Measurements from ENCODE around the gene NDUFA7. TPM values are rescaled to one million over a fixed set of nuclear protein-coding genes. Genes with fewer than 3 reads are reported as not detected.
"Not testable (repeated sequence)": the region's sequence is repeated elsewhere in the genome, so short reads cannot be mapped to it uniquely, and the experiment has no call there.

The NDUFA7 gene
- total and polyA plus RNA-seq, 4 donors, result 18.9 to 53.0 (median 26.7) TPM

- 82 to 85% methylated on average over 14 of the region's 14 CpGs for WGBS, 2 donors
- ATAC-seq (ENCODE audit: low FRiP score) (no peak), DNase-seq (no peak)
- Histone ChIP-seq H3K9me3 (ENCODE audit: control insufficient read depth, low read length) (no peaks in the 10 kb centered on the region), H3K4me3 (ENCODE audit: low read length in 2 of 2) (no peak overlapping the region), H3K4me1 (ENCODE audit: control insufficient read depth in 1 of 2, insufficient read depth in 2 of 2, low read length in 2 of 2) (no peaks in the 10 kb centered on the region), H3K27ac (ENCODE audit: low read depth in 1 of 2, low read length in 2 of 2) (no peak overlapping the region), H3K36me3 (ENCODE audit: control insufficient read depth in 1 of 2, insufficient read depth in 2 of 2, low read length in 1 of 2) (no peaks in the 10 kb centered on the region), H3K27me3 (ENCODE audit: control insufficient read depth in 1 of 2, insufficient read depth in 2 of 2, low read length in 1 of 2) (no peaks in the 10 kb centered on the region)
- intact Hi-C loops (cut with DNase I), result no loop called here
Observed at GRCh38 chr19:8316351-8317125, 4.6 kb downstream of the NDUFA7 start.

- H3K9me3 ChIP-seq (ENCODE audit: control insufficient read depth, low read length); H3K27me3 ChIP-seq (ENCODE audit: control insufficient read depth in 1 of 2, insufficient read depth in 2 of 2, low read length in 1 of 2); H3K36me3 ChIP-seq (ENCODE audit: control insufficient read depth in 1 of 2, insufficient read depth in 2 of 2, low read length in 1 of 2); H3K27ac ChIP-seq (ENCODE audit: low read depth in 1 of 2, low read length in 2 of 2); H3K4me3 ChIP-seq (ENCODE audit: low read length in 2 of 2); H3K4me1 ChIP-seq (ENCODE audit: control insufficient read depth in 1 of 2, insufficient read depth in 2 of 2, low read length in 2 of 2); intact Hi-C loops (cut with DNase I); DNase-seq; ATAC-seq (ENCODE audit: low FRiP score): not testable (repeated sequence)
- 88 to 92% methylated on average over 11 of the region's 11 CpGs for WGBS, 2 donors
Observed at GRCh38 chr19:8314981-8315640, 6.1 kb downstream of the NDUFA7 start.

- no peaks in the 10 kb centered on the region for H3K9me3 ChIP-seq (ENCODE audit: control insufficient read depth, low read length)
- intact Hi-C loops (cut with DNase I), result no loop called here
- DNase-seq, result peak; percentile 45 to 74
- no peaks in the 10 kb centered on the region for H3K36me3 ChIP-seq (ENCODE audit: control insufficient read depth in 1 of 2, insufficient read depth in 2 of 2, low read length in 1 of 2)
- H3K4me1 ChIP-seq (ENCODE audit: control insufficient read depth in 1 of 2, insufficient read depth in 2 of 2, low read length in 2 of 2), result no peaks in the 10 kb centered on the region
- ATAC-seq (ENCODE audit: low FRiP score), result no peak
- no peak overlapping the region for H3K27ac ChIP-seq (ENCODE audit: low read depth in 1 of 2, low read length in 2 of 2)
- H3K4me3 ChIP-seq (ENCODE audit: low read length in 2 of 2), result no peak overlapping the region
- H3K27me3 ChIP-seq (ENCODE audit: control insufficient read depth in 1 of 2, insufficient read depth in 2 of 2, low read length in 1 of 2), result no peaks in the 10 kb centered on the region
- 85 to 87% methylated on average over 15 to 16 of the region's 16 CpGs for WGBS, 2 donors
Observed at GRCh38 chr19:8311461-8312260, 9.5 kb downstream of the NDUFA7 start.

- DNase-seq (peak; percentile 25 to 40), ATAC-seq (ENCODE audit: low FRiP score) (no peak)
- 94 to 97% methylated on average over 16 to 17 of the region's 17 CpGs for WGBS, 2 donors
- no peaks in the 10 kb centered on the region for H3K4me1 ChIP-seq (ENCODE audit: control insufficient read depth in 1 of 2, insufficient read depth in 2 of 2, low read length in 2 of 2)
- intact Hi-C loops (cut with DNase I), result no loop called here
- no peaks in the 10 kb centered on the region for H3K9me3 ChIP-seq (ENCODE audit: control insufficient read depth, low read length)
- H3K4me3 ChIP-seq (ENCODE audit: low read length in 2 of 2), result no peak overlapping the region
- H3K36me3 ChIP-seq (ENCODE audit: control insufficient read depth in 1 of 2, insufficient read depth in 2 of 2, low read length in 1 of 2), result no peaks in the 10 kb centered on the region
- no peaks in the 10 kb centered on the region for H3K27me3 ChIP-seq (ENCODE audit: control insufficient read depth in 1 of 2, insufficient read depth in 2 of 2, low read length in 1 of 2)
- H3K27ac ChIP-seq (ENCODE audit: low read depth in 1 of 2, low read length in 2 of 2), result no peak overlapping the region
Observed at GRCh38 chr19:8310342-8311055, 10.7 kb downstream of the NDUFA7 start.

GRCh38 chr19:8308891-8309291, 12.3 kb downstream of the NDUFA7 start:
- H3K36me3 ChIP-seq (ENCODE audit: control insufficient read depth in 1 of 2, insufficient read depth in 2 of 2, low read length in 1 of 2), result no peaks in the 10 kb centered on the region
- intact Hi-C loops (cut with DNase I), result no loop called here
- WGBS, 2 donors, result 63 to 64% methylated on average over 17 of the region's 17 CpGs

GRCh38 chr19:8307965-8308866, 13.0 kb downstream of the NDUFA7 start, which contains the start of gene CD320:
CD320 (minus strand) TSS chr19:8308358; CDS start chr19:8308290, 68 bp downstream.
- H3K27ac ChIP-seq (ENCODE audit: low read depth in 1 of 2, low read length in 2 of 2), result peak within 1 kb of the TSS in 1 of 2 donors; percentile 6
- DNase-seq (peak; percentile 93 to 97), ATAC-seq (ENCODE audit: low FRiP score) (peak; percentile 96)
- H3K27me3 ChIP-seq (ENCODE audit: control insufficient read depth in 1 of 2, insufficient read depth in 2 of 2, low read length in 1 of 2), result no peaks in the 10 kb centered on the region
- H3K4me1 ChIP-seq (ENCODE audit: control insufficient read depth in 1 of 2, insufficient read depth in 2 of 2, low read length in 2 of 2), result no peaks in the 10 kb centered on the region
- peak within 1 kb of the TSS; percentile 9 to 34 for H3K4me3 ChIP-seq (ENCODE audit: low read length in 2 of 2)
- no peaks in the 10 kb centered on the region for H3K36me3 ChIP-seq (ENCODE audit: control insufficient read depth in 1 of 2, insufficient read depth in 2 of 2, low read length in 1 of 2)
- 1% methylated on average over 57 to 63 of the region's 63 CpGs for WGBS, 2 donors
- intact Hi-C loops (cut with DNase I), result no loop called here
- H3K9me3 ChIP-seq (ENCODE audit: control insufficient read depth, low read length), result no peaks in the 10 kb centered on the region

More at GRCh38 chr19:8308891-8309291, 12.3 kb downstream of the NDUFA7 start:
- no peaks in the 10 kb centered on the region for H3K4me1 ChIP-seq (ENCODE audit: control insufficient read depth in 1 of 2, insufficient read depth in 2 of 2, low read length in 2 of 2)
- no peak overlapping the region for H3K27ac ChIP-seq (ENCODE audit: low read depth in 1 of 2, low read length in 2 of 2)
- H3K9me3 ChIP-seq (ENCODE audit: control insufficient read depth, low read length), result no peaks in the 10 kb centered on the region
- DNase-seq (peak; percentile 43 to 61), ATAC-seq (ENCODE audit: low FRiP score) (no peak)
- H3K27me3 ChIP-seq (ENCODE audit: control insufficient read depth in 1 of 2, insufficient read depth in 2 of 2, low read length in 1 of 2), result no peaks in the 10 kb centered on the region
- H3K4me3 ChIP-seq (ENCODE audit: low read length in 2 of 2), result no peak overlapping the region

- no peaks in the 10 kb centered on the region for H3K9me3 ChIP-seq (ENCODE audit: control insufficient read depth, low read length)
- H3K4me3 ChIP-seq (ENCODE audit: low read length in 2 of 2), result peak overlapping the region in 1 of 2 donors; percentile 34
- intact Hi-C loops (cut with DNase I), result no loop called here
- H3K27ac ChIP-seq (ENCODE audit: low read depth in 1 of 2, low read length in 2 of 2), result peak overlapping the region in 1 of 2 donors; percentile 6
- ATAC-seq (ENCODE audit: low FRiP score), result no peak
- H3K36me3 ChIP-seq (ENCODE audit: control insufficient read depth in 1 of 2, insufficient read depth in 2 of 2, low read length in 1 of 2), result no peaks in the 10 kb centered on the region
- WGBS, 2 donors, result 11 to 13% methylated on average over 24 of the region's 24 CpGs
- H3K4me1 ChIP-seq (ENCODE audit: control insufficient read depth in 1 of 2, insufficient read depth in 2 of 2, low read length in 2 of 2), result no peaks in the 10 kb centered on the region
- no peaks in the 10 kb centered on the region for H3K27me3 ChIP-seq (ENCODE audit: control insufficient read depth in 1 of 2, insufficient read depth in 2 of 2, low read length in 1 of 2)
- DNase-seq, result peak; percentile 44 to 78
Observed at GRCh38 chr19:8307400-8307964, 13.7 kb downstream of the NDUFA7 start.

All from aorta (tissue), 5 donors.